Suppressor macrophage treated with lipopolysaccharide for 4 hours (primary cell): ENCODE data around the gene RBP3.

ENCODE experiments used
- DNase-seq: peaks from one replicate; pipeline ENCODE4 v3.0.0-alpha.2; 2020

RBP3 gene

GRCh38 chr10:47403446-47404318, 55.5 kb downstream of the RBP3 start:
- no peak for DNase-seq

- no peak for DNase-seq
Measured at GRCh38 chr10:47404446-47404845, 56.3 kb downstream of the RBP3 start.

DNA sequence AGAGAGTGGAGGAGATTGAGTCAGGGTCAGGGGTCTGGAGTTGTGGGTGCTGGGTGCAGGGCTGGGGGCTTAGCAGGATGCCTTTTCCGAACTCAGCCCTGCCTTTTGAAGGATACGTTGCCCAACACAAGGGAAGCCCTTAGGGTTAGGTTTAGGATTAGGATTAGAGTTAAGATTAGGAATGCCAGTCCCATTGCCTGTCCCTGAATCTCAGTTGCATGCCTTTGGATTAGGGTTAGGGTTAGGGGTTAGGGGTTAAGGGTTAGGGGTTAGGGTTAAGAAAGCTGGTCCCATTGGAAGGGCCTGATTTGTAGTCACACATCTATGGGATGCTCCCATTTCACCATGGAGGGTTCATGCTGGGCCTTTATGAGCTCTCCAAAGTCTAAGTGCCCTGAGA, 56.8 kb downstream of the RBP3 start:
- no peak for DNase-seq

DNA sequence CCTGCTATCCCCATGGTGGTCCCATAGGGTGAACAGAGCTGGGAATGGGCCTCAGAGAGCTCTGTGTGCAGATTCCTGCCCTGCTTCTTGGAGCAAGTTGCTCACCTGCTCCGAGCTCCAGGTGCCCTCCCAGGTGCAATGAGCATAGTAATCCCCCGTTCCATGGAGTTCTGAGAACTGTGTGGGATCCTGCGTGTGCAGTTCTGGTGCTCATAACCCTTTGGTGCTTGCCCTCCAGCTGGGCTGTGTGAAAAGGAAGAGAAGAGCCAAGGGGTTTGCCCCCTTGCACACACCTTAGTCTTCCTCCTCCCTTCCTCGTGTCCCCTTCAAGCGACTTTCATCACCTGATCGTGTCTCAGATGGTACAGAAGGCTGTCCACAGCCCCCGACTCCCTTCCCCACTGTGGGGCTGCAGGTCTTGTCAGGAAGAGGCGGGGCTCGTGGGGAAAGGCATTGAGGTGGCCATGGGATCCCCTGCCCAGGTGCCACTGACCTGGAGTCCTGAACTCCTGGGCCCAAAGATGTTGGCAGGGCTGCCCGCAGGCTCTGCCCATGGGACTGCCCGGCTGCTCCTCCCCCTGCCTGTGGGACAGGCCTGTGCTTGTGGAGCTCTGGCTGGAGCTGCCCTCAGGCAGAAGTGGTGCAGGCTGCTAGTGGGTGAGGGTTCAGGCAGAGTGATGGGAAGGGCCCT, 57.8 kb downstream of the RBP3 start:
- DNase-seq, result no peak

DNA sequence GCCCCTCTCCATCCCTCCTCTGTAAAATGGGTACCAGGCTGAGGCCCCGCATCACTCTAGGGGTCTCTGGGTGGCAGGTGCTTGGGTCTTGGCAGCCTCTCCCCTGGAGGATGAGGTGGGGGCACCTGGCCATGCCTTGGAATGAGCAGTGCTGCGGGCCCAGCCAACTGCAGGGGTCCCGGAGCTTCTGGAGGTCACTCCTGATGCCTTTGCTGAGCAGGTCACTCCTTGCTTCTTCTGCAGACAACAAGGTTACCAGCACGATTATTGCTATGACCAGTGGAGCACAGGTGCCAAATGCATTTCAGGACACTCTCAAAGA, 58.3 kb downstream of the RBP3 start:
- no peak for DNase-seq

- DNase-seq, result no peak
Measured at GRCh38 chr10:47406870-47407691, 58.9 kb downstream of the RBP3 start.
